GM21528 (cell line): ENCODE data around the gene PTCH1.

Experiments used
- ATAC-seq: cut with Tn5 transposase; IDR thresholded peaks from one replicate; pipeline ENCODE4 v1.9.1; 2021; ENCODE audit warnings: mild to moderate bottlenecking, moderate library complexity; ENCODE audit not compliant: unreplicated experiment, low FRiP score

The PTCH1 gene

DNA sequence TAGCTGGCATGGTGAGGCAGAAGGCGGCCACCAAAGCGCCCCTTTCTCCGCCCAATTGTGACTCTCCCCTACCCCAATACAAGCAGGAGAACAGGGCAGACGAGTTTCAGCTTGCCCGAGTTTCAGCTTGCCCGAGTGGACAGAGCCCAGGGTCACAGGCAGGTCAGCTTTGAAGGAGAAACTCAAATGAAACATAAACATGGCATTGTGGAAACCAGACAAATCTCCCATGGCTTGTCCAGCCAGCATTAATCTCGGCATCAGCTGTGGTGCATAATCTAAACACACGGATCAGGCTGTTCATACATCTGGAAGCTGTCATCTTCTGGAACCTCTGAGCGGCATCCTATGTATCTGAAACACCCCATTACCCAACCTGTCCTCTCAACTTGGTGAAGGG lies 16.9 kb downstream of the PTCH1 start:
- ATAC-seq = no peak

DNA sequence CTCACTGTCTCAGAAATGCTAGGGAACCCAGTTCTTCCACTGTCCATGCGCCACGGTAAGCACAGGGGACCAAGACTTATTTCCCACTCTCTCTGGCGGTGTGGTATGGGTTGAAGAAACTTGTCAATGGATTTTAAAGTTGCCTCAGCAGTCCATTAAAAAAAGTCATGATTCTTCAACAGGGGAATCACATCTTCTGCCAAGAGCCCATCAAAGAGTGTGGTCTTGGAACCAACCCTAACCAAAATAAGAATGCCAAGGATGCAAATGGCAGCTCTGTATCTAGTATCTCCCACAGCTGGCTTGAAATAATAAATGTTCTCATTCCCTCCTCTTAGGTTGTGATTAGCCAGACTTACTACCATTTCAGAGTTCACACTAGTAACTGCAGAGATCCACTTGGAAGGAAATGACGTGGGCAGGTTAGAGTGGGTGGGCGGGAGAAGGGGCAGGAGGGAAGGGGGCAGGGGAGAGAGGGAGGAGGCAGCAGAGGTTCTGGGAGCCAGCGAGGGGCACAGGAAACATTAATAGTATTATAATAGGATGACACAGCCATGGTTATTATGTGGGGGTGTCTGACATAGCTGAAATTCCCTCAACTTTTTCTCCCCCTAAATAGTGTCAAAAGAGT lies 17.6 kb downstream of the PTCH1 start:
- ATAC-seq = no peak

DNA sequence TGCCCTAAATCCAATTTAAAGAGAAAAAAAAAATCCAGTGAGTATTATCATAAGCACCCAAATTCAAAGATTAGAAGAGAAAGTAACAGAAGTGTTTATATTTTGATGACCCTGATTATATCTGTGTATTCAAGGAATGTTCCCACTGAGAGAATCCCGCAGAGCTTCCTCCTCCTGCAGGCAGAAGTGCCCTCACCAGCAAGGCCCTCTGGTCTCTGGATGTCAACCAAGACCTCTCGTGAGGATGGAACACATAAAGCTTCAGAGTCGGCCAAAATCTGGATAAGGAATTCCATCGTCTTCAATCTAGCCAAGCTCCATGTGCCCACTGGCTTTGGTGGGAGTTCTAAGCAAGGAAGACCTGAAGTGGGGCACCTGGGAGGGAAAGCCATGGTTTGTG lies 18.1 kb downstream of the PTCH1 start:
- ATAC-seq = no peak

DNA sequence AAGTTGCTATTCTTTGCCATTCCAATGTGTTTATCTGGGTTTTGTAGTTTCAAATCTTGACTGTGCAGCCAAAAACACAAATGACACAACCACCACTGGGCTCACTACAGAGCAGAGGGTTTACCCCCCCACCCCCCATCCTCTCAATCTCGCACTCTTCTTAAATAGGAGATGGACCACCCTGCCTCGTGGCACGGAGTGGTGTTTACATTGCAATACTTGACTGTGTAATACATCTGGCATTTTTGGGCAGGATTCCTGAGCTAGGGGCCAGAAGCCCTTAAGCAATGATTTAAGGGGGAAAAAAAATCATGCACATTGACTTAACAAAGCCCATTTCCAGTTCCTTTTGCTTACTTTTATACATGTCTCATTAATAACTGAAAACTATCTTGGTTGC lies 19.0 kb downstream of the PTCH1 start:
- no peak for ATAC-seq

DNA sequence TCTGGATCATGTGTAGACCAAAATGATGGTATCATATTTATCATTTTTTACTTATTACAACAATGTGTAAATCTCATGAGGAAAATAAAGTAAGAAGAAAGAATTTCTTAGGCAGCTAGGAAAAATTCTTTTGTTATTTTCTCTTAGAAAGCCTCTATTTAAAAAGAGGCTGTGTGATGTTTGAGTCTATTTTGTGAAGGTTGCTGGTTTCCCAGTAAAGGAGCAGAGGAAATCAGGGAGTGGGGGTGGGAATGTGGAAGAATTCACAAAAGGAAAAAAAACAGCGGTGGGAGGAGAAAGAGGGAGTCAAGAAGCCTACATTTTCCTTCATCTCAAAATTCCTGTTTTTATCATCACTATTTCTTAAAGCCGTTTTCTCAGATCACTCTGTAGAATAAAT lies 20.1 kb downstream of the PTCH1 start:
- no peak for ATAC-seq

DNA sequence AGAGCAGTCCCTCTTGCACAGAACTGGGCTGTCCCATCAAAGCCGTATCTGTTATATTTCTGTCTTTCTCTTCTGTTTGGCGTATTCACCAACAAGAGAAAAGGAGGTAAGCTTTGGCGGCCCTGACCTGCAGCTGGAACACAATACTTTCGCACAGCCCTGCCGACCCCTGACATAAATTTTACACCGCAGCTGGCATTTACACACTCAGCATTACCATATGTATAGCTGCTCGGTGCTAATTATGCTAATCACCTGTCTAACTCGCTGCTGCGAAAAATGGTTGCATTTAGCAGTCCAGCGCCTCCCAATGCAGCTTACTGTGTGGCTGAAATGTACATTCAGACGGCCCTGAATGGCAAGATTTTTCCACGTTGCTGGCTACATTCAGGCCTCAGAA lies 20.8 kb downstream of the PTCH1 start:
- no peak for ATAC-seq

DNA sequence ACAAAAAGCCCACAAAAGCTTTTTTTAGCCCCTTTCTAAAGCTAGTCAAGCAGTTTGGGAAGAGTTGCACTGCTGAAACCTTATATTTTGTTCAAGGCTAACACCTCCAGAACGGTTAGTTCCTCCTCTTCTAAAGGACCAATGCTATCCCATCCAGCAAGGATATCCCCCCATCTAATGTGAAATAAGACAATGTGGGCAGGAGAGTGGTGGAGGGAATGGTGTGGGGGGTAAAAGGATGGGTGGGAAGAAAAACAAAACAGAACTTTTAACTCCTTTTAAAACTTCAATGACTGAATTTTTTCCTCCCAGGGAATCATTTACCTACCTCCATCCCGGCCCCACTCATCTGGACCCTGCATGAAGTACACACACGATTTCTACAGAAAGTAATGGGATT lies 21.2 kb downstream of the PTCH1 start:
- no peak for ATAC-seq

DNA sequence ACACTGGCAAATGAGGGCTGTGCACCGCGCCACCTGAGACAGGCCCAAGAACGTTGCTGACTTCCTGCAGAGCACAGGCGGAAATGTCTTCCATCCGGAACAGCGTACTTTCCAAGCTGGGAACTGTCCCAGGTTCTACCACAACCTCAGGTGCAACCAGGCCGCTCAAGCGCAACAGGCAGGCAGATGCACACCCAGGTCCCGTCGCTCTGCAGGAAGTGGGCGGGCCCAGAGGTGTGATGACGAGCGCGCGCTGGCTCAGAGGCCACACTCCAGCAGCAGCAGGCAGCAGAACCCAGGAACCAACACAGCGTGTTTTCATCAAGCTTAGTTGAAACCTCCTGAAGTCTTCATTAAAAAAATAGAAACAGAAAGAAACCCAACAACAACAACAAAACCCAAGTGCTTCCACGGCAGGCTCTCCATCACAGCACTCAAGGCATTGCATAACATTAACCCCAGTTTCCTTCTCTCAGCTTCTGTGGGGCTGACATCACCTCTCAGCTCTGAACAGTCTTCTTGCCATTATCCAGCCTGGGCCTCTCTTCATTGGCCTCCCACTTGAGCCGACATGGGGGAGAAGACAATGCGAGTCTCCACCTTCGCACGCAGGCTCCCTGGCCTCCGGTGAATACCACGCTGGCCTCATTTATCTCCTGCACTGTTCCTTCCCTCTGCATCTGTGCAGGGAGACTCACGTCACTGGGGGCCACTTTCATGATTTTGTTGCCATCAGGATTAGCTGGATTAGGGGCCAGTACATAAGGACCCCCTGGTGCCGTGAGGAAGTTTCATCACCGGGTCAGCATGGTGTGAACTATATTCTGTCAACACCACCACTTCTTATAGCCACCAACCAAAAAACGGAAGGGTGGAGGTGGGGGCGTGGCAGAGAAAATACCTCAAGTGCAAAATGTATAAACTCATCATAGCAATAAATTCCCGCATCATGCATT lies 22.1 kb downstream of the PTCH1 start:
- ATAC-seq = peak; percentile 93

DNA sequence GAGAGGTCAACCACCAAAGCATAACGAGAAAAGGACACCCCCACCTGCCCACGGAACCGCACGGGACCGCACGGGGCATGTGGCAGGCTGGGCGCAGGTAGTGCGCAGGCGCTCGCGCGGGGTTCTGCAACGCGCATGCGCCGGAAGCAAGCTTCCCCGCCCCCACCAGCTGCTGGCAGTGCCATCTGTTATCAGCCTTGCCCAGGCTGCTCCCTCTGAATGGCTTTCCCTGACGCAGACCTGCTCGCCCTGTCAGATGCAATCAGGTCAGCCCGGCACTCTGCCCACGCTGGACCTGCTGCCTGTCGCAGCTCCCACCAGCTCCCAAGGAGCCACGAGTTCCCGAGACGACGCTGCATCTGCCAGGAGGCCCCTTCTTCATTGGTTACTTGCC lies 22.8 kb downstream of the PTCH1 start:
- ATAC-seq = peak; percentile 21

DNA sequence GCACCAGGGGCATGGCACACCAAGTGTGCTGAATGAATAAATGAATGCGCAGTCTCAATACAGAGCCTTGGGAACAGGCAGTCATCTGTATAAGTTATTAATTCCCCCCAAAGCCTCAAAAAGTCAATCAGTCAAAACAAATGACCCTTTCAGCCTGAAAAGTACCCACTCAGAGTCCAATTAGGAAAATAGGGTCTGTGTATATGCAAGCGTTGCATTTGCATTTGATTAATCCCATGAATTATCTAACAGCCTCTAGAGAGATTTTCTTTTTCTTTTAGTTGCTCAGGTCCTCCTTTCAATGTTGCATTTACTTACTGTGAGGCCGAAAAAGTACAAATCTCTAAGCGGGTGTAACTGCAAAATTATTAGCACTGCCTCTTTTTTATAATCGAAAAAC lies 23.4 kb downstream of the PTCH1 start:
- ATAC-seq = no peak

DNA sequence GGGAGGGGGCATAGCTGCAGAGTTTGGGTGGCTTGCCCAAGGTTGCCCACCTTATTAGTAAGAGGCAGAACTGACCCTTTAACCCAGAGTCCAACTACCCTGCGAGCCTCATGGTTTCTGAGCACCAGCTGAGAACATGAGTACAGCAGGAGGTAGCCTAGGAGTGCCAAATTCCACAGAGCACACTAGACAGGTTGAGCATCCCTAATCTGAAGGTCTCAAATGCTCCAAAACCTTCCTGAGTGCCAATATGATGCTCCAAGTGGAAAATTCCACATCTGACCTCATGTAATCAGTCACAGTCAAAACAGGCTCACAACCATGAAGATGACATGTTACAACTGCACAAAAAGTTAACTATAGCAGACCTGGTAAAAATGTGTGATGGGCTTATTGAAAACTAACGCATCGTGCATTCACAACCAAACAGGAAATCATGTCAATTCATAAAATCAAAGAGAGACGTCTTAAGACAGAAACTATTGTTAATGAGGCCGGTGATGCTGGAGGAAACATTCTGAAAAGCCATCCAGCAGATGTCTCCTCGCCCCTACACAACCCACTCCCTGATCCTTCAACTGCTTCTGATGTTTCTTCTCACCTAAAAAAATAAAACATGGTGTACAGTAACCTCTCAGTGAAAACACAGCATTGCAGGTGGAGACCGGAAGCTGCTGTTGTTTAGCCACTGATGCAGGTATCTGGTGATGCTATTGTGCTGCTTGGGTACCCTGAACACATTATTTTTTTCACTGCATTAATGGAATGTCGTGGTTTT lies 25.0 kb downstream of the PTCH1 start:
- ATAC-seq = no peak

DNA sequence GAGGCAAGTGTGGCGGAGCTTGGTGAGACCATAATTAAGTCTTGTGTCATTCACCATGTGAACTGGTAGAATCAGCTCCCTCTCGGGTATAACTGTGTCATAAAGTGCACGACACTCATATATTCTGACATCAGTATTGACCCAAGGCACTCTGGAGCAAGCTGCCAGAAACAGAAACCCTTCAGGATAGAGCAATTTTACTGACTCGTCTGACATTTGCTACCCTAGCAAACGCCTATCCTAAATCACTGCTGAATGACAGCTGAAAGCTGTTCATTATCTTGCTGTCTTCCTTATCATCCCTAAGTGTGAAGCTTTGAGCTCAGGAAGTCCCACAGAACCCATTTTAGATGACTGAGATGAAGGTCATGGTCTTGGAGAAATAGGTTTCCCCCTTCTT lies 27.8 kb downstream of the PTCH1 start:
- no peak for ATAC-seq

DNA sequence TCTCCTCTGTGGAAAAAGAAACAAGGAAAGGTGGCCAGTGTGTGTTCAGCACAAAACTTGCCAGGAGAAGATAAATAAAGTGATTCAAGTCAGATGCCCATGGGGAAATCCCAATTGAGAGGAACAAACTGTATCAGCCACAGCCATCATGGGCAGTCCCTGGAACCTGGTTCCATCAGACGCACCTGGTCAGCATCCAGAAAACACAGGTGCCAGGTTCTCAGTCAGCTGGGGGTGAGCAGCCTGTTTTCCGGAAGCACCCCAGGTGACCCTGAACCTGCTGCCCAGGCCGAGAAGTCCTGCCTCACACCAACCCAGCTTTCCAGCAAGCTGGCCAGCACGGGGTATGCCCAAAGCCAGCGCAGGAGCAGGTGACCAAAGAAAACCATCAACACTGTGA lies 30.5 kb downstream of the PTCH1 start:
- no peak for ATAC-seq

DNA sequence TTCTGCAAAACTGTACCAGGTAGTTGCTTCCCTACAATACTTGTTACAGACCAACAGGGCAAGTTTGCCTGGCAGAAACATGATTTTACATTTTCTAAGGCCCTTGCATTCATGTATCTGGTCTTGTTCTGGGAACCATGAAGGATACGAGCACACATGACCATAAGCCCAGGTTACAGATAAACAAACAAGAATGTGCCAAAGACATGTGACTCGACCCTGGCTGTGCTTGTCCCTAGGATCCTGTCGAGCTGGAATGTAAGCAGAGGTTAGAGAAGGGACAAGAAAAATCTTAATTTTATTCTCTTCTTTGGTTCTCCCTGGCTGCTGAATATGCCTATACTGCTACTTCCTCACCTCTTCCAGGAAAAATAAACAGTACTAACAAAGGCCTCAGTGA lies 32.5 kb downstream of the PTCH1 start:
- no peak for ATAC-seq

DNA sequence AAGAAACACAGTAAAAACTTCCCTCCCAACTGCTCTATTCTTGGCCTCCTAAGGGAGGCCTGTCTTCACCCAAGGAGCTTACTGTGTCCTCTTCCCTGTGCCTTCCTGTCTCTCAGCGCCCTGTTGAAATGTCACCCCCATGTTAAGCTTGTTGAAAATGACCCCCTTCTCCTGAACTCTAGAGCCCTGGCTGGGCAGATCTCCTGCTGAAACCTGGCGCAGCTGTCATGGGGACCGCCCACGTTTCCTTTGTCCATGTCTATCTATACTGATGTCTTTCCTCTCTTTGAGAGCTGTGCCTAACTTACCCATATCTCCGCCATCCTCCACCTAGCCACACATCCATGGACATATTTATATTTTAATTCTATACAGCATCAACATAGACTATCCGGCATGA lies 33.3 kb downstream of the PTCH1 start:
- no peak for ATAC-seq

DNA sequence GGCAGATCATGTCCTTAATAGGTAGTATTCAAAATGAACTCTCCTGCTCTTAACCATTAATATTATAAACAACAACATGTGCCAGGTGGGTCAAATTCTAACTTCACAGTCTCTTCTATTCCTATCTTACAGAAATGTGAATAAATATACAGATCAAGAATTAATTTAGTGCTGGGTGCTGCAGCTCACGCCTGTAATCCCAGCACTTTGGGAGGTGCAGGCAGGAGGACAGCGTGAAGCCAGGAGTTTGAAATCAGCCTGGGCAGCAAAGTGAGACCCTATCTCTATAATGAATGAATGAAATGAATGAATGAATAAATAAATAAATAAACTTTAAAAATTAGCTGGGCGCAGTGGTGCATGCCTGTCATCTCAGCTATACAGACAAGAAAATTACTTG lies 34.1 kb downstream of the PTCH1 start:
- no peak for ATAC-seq

DNA sequence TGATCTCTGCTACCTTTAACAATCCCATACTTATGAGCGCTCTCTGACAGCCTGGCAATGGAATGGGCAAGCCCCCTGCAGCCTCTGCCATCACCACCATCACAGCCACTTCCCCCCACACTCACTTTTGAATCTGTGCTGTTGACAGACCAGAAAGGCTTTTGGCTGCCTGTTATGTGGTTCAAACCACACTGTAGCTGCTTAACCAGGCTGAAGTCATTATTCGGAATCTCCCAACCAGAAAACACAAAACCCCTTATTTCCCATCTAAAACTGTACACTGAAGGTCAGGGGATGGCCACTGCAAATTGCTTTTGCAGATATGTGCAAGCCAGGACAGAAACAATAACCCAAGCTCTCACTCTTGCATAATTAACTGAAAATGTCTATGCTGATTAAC lies 35.8 kb downstream of the PTCH1 start:
- no peak for ATAC-seq

DNA sequence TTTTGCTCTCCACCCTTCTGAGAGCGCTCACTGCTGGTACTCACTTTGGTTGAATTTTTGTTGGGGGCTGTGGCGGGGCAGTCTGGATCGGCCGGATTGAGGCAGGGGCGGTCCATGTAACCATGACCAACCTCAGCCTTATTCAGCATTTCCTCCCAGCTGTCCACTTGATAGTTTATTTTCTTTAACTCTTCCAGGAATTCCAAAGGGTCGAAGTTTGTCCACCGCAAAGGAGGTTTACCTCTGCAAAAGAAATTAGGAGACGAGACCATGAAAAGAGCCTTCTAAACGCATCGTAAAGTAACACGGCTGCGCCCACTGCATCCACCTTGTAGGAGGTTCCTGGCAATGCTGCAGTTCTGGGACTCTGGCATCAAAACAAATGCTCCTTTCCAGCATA lies 36.4 kb downstream of the PTCH1 start:
- ATAC-seq = no peak

DNA sequence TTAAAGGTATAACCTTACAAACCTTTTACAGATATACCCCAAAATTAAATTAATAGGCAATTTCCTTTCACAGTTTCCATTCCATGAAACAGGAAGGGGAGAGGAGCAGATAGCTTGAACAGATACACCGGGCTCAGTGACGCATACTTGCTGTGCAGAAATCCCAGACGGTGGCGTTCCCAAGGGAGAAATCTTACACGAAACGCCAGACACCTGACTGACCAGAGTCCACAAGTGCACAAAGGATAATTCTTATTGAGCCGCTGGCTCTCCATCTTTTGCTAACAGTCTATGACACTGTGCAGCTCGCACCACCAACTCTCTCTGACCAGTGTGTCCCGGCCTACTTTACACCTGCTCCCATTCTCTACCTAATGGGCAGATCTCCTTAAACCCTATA lies 37.4 kb downstream of the PTCH1 start:
- ATAC-seq = no peak

DNA sequence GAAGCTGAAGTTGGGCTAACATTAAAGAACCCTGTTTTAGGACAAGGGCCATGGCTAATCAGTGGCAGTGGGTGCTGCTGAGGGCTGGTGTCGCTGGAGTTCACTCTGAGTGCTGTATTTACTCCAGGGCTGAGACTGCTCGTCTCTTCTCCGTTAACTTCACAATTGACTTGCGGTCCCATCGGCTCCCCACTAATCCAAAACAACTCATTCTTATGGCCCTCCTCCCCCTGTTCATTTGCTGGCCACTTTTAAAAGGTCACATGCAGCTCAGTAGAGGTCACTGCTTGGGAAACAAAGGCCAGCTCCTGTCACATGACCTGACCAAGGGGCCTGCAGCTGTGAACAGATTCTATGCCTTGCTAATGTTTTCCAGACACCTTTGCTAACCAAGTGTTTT lies 38.4 kb downstream of the PTCH1 start:
- no peak for ATAC-seq

DNA sequence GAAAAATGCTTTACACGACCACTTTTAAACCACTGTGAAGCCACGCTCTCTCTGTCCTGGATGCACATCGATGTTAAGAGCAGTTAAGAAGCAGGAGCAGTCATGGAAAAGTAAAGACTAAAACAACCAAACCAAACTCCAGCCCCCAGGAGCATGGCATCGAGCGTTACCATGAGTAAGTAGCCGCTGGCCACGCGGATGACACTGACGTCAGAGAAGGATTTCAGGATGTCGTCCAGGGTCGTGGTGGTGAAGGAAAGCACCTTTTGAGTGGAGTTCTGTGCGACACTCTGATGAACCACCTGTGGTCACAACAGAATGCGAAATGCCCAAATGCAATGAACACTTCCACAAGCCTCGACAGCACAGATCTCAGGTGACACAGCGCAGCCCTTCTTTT lies 38.9 kb downstream of the PTCH1 start:
- no peak for ATAC-seq
